ENCODE results near the gene B4GALT3.

Gene B4GALT3

GRCh38 chr1:161201836-161202712 lies 24.8 kb upstream of the B4GALT3 start, which contains the start of gene NDUFS2:
TSS of gene NDUFS2 (plus strand) at chr1:161202367. CDS start at chr1:161202386, 19 bp downstream.
- DNase-seq: peak; percentile 98

GRCh38 chr1:161200992-161201835 lies 23.9 kb upstream of the B4GALT3 start:
- no peak for DNase-seq

- no peak for DNase-seq
Measured at GRCh38 chr1:161200421-161200991, 23.2 kb upstream of the B4GALT3 start.

- DNase-seq: no peak
Measured at GRCh38 chr1:161199506-161200139, 22.3 kb upstream of the B4GALT3 start.

- DNase-seq: no peak
Measured at GRCh38 chr1:161198897-161199431, 21.7 kb upstream of the B4GALT3 start, which contains the start of gene ADAMTS4. TSS of gene ADAMTS4 (minus strand) at chr1:161199054. CDS start at chr1:161198627, 427 bp downstream.

GRCh38 chr1:161198194-161198896 lies 21.0 kb upstream of the B4GALT3 start:
- DNase-seq: no peak

GRCh38 chr1:161197560-161198193 lies 20.4 kb upstream of the B4GALT3 start:
- DNase-seq: no peak

GRCh38 chr1:161196521-161197451 lies 19.5 kb upstream of the B4GALT3 start:
- DNase-seq: no peak

GRCh38 chr1:161196111-161196510 lies 18.8 kb upstream of the B4GALT3 start:
- no peak for DNase-seq

GRCh38 chr1:161195171-161195570 lies 17.9 kb upstream of the B4GALT3 start:
- no peak for DNase-seq

- DNase-seq: no peak
Measured at GRCh38 chr1:161193561-161194235, 16.4 kb upstream of the B4GALT3 start.

- DNase-seq: peak; percentile 17
Measured at GRCh38 chr1:161192476-161193465, 15.5 kb upstream of the B4GALT3 start.

- no peak for DNase-seq
Measured at GRCh38 chr1:161191971-161192370, 14.7 kb upstream of the B4GALT3 start.

GRCh38 chr1:161190962-161191521 lies 13.7 kb upstream of the B4GALT3 start:
- no peak for DNase-seq

- no peak for DNase-seq
Measured at GRCh38 chr1:161189036-161189435, 11.7 kb upstream of the B4GALT3 start.

- no peak for DNase-seq
Measured at GRCh38 chr1:161188381-161188780, 11.1 kb upstream of the B4GALT3 start.

- no peak for DNase-seq
Measured at GRCh38 chr1:161187311-161187710, 10.0 kb upstream of the B4GALT3 start.

All from NCI-H2081 treated with DMSO at 0.1 percent for 48 hours (cell line).